ENCODE results near the gene IFI16.
"Not testable (repeated sequence)": the region's sequence is repeated elsewhere in the genome, so short reads cannot be mapped to it uniquely, and the experiment has no call there.

The IFI16 gene

GRCh38 chr1:159009704-159010361 lies at the start of gene IFI16:
IFI16 (plus strand) TSS chr1:159009907; CDS start chr1:159014681, 4,774 bp downstream.
- no peak for DNase-seq

- DNase-seq: no peak
These were observed 48.5 kb upstream of the IFI16 start for GRCh38 chr1:158961178-158961577.

GRCh38 chr1:158962983-158963382 lies 46.7 kb upstream of the IFI16 start:
- DNase-seq: no peak

- DNase-seq: no peak
These were observed 40.5 kb upstream of the IFI16 start for GRCh38 chr1:158969166-158969565.

- DNase-seq: no peak
These were observed 39.9 kb upstream of the IFI16 start for GRCh38 chr1:158969855-158970254.

- no peak for DNase-seq
These were observed 36.9 kb upstream of the IFI16 start for GRCh38 chr1:158972841-158973240.

GRCh38 chr1:158976219-158976618 lies 33.5 kb upstream of the IFI16 start:
- no peak for DNase-seq

GRCh38 chr1:158978730-158979129 lies 31.0 kb upstream of the IFI16 start:
- no peak for DNase-seq

GRCh38 chr1:158979229-158979628 lies 30.5 kb upstream of the IFI16 start:
- no peak for DNase-seq

GRCh38 chr1:158983235-158983634 lies 26.5 kb upstream of the IFI16 start:
- no peak for DNase-seq

- no peak for DNase-seq
These were observed 25.3 kb upstream of the IFI16 start for GRCh38 chr1:158984386-158984785.

GRCh38 chr1:158989424-158989823 lies 20.3 kb upstream of the IFI16 start:
- DNase-seq: no peak

- no peak for DNase-seq
These were observed 16.9 kb upstream of the IFI16 start for GRCh38 chr1:158992787-158993312.

GRCh38 chr1:158996998-158997397 lies 12.7 kb upstream of the IFI16 start:
- DNase-seq: no peak

- DNase-seq: no peak
These were observed 11.5 kb upstream of the IFI16 start for GRCh38 chr1:158998037-158998780.

GRCh38 chr1:158998781-158999161 lies 10.9 kb upstream of the IFI16 start:
- DNase-seq: peak; percentile 29

GRCh38 chr1:158999316-159000069 lies 10.2 kb upstream of the IFI16 start:
- no peak for DNase-seq

- no peak for DNase-seq
These were observed 9.7 kb upstream of the IFI16 start for GRCh38 chr1:159000070-159000409.

- DNase-seq: no peak
These were observed 9.1 kb upstream of the IFI16 start for GRCh38 chr1:159000625-159001024.

GRCh38 chr1:159005161-159005560 lies 4.5 kb upstream of the IFI16 start:
- DNase-seq: no peak

GRCh38 chr1:159005676-159006075 lies 4.0 kb upstream of the IFI16 start:
- DNase-seq: no peak

GRCh38 chr1:159006210-159006807 lies 3.4 kb upstream of the IFI16 start:
- not testable (repeated sequence) for DNase-seq

GRCh38 chr1:159007726-159008125 lies 2.0 kb upstream of the IFI16 start:
- DNase-seq: no peak

Data from NCI-H2107 (cell line).